ENCODE measurements around the gene DNAJC28. TPM values are rescaled to one million over a fixed set of nuclear protein-coding genes. Genes with fewer than 3 reads are reported as not detected.

The DNAJC28 gene
- 4.9 and 5.5 TPM in 2 replicates for total RNA-seq
- long read RNA-seq, partial matches to known transcripts, result 0 of 3 reads
- long read RNA-seq, other reads (novel, unspliced or antisense), result 1 of 3 reads

- H3K4me1 Mint-ChIP-seq (ENCODE audit: low read depth), result peaks cover 6% of the 10 kb centered on the region
- H3K36me3 Mint-ChIP-seq (ENCODE audit: insufficient read depth), result peaks cover 4% of the 10 kb centered on the region
- peak; percentile 91 for DNase-seq (ENCODE audit: low spot score, unreplicated experiment)
- TF ChIP-seq CTCF (IDR thresholded peaks at IDR 0.05; ENCODE audit: unreplicated experiment), result no peak
- no peaks in the 10 kb centered on the region for H3K9me3 Mint-ChIP-seq (ENCODE audit: low read depth)
- H3K27me3 Mint-ChIP-seq, result peaks cover 4% of the 10 kb centered on the region
- H3K27ac Mint-ChIP-seq, result peak within 1 kb of the TSS; percentile 90
- peak within 1 kb of the TSS; percentile 91 for H3K4me3 Mint-ChIP-seq (ENCODE audit: low read depth)
These were observed at the start of gene DNAJC28 for GRCh38 chr21:33491373-33492102. TSS of gene DNAJC28 (minus strand) at chr21:33491716. CDS start at chr21:33489393, 2,323 bp downstream.

- Mint-ChIP-seq H3K4me1 (ENCODE audit: low read depth) (peaks cover 29% of the 10 kb centered on the region), H3K4me3 (ENCODE audit: low read depth) (peak overlapping the region; percentile 92), H3K36me3 (ENCODE audit: insufficient read depth) (peaks cover 15% of the 10 kb centered on the region), H3K9me3 (ENCODE audit: low read depth) (no peaks in the 10 kb centered on the region), H3K27ac (peak overlapping the region; percentile 100), H3K27me3 (no peaks in the 10 kb centered on the region)
- TF ChIP-seq CTCF (IDR thresholded peaks at IDR 0.05; ENCODE audit: unreplicated experiment), result no peak
- no peak for DNase-seq (ENCODE audit: low spot score, unreplicated experiment)
These were observed 49.7 kb upstream of the DNAJC28 start for GRCh38 chr21:33541105-33541711.

GRCh38 chr21:33540711-33541104 lies 49.2 kb upstream of the DNAJC28 start:
- Mint-ChIP-seq H3K4me3 (ENCODE audit: low read depth) (peak overlapping the region; percentile 92), H3K36me3 (ENCODE audit: insufficient read depth) (peaks cover 13% of the 10 kb centered on the region), H3K27ac (peak overlapping the region; percentile 100), H3K4me1 (ENCODE audit: low read depth) (peaks cover 27% of the 10 kb centered on the region), H3K9me3 (ENCODE audit: low read depth) (no peaks in the 10 kb centered on the region), H3K27me3 (no peaks in the 10 kb centered on the region)
- DNase-seq (ENCODE audit: low spot score, unreplicated experiment), result no peak
- no peak for TF ChIP-seq CTCF (IDR thresholded peaks at IDR 0.05; ENCODE audit: unreplicated experiment)

- no peaks in the 10 kb centered on the region for H3K9me3 Mint-ChIP-seq (ENCODE audit: low read depth)
- peaks cover 17% of the 10 kb centered on the region for H3K36me3 Mint-ChIP-seq (ENCODE audit: insufficient read depth)
- no peaks in the 10 kb centered on the region for H3K27me3 Mint-ChIP-seq
- H3K4me1 Mint-ChIP-seq (ENCODE audit: low read depth), result peaks cover 21% of the 10 kb centered on the region
- H3K4me3 Mint-ChIP-seq (ENCODE audit: low read depth), result no peak overlapping the region
- H3K27ac Mint-ChIP-seq, result no peak overlapping the region
- DNase-seq (ENCODE audit: low spot score, unreplicated experiment), result no peak
- TF ChIP-seq CTCF (IDR thresholded peaks at IDR 0.05; ENCODE audit: unreplicated experiment), result no peak
These were observed 48.1 kb upstream of the DNAJC28 start for GRCh38 chr21:33539616-33540015.

GRCh38 chr21:33537212-33537611 lies 45.7 kb upstream of the DNAJC28 start:
- no peak overlapping the region for H3K4me3 Mint-ChIP-seq (ENCODE audit: low read depth)
- H3K27me3 Mint-ChIP-seq, result no peaks in the 10 kb centered on the region
- peaks cover 28% of the 10 kb centered on the region for H3K36me3 Mint-ChIP-seq (ENCODE audit: insufficient read depth)
- no peak for DNase-seq (ENCODE audit: low spot score, unreplicated experiment)
- no peak for TF ChIP-seq CTCF (IDR thresholded peaks at IDR 0.05; ENCODE audit: unreplicated experiment)
- H3K4me1 Mint-ChIP-seq (ENCODE audit: low read depth), result peaks cover 13% of the 10 kb centered on the region
- H3K27ac Mint-ChIP-seq, result no peak overlapping the region
- H3K9me3 Mint-ChIP-seq (ENCODE audit: low read depth), result no peaks in the 10 kb centered on the region
